Stimulated activated CD8-positive, alpha-beta memory T cell treated with anti-CD3 and anti-CD28 coated beads, Interleukin-7, amount 100 ng/mL, for 48 hours (primary cell): ENCODE measurements around the gene DGCR2.

Source experiments
- DNase-seq, 2 donors: peaks; one replicate each; pipeline ENCODE4 v3.0.0-alpha.2; 2020; ENCODE audit warnings: low read depth in 1 of 2; ENCODE audit errors: extremely low read depth in 1 of 2

The DGCR2 gene

DNA sequence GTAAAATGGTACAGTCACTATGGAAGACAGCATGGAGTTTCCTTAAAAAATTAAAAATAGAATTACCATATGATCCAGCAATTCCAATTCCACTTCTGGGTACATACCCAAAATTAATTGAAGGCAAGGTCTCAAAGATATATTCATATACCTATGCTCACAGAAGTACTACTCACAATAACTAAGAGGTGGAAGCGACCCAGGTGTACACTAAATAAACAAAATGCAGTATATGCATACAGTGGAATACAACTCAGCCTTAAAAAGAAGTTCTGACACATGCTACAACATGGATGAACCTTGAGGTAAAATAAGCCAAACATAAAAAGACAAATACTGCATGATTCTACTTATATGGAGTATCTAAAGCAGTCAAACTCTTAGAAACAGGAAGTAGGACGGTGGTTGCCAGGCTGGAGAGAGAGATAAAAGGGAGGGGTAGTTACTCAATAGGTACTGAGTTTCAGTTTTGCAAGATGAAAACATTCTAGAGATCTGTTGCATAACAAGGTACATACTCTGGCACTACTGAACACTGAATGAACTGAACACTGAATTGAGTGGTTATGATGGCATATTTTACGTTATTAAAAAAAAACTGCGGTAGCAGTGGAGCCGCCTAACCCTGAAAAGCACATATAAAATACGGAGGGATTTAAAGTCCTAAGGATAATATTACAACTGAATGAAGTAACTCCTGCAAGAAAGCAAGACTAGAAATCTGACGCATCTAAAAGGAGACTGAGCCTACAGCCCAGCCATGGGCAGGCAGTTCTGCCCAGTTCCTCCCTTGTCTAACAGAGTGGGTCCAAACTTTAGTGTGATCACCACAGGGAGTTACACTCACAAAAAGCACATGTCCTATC is 12.8 kb downstream of the DGCR2 start:
- DNase-seq, result no peak

- no peak for DNase-seq
Measured at GRCh38 chr22:19108807-19109197, 13.4 kb downstream of the DGCR2 start.

GRCh38 chr22:19107730-19108074 is 14.5 kb downstream of the DGCR2 start:
- DNase-seq, result no peak

DNA sequence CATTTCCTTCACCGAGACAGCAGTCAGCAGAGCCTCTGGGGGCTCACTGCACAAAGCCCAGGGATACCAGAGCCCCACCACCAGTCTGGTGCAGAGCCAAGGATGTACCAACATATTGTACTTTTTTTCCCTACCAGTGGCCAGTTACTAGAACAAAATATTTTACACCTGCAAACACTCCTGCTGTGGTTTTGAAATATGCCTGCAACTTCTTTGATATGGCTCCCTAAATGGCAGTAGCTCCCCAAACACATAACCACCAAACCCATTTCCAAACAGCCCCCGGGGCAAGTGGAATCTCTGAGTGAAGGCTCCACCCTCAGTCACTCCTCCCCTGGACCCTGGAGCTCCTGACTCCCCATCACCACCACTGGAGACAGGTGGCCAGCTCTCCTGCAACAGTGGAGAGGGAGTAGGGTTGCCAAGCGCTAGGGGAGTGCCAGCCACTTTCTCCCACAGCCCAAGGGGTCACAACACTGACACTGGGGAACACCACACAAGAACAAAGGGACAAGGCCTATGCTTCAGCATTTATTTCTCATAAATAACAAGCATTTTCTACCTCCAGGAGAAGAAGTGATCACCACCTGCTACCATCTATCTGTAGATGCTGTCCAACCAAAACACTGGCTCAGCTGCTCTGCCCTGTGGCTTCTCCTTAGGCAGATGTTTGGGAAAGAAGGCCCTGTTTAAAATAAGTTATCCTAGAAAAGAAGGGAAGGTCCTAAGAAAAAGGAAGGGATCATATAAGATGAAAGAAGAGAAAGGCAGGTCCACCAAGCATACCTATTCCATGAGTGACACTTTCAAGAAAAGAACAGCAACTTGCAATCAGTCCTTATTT is 15.1 kb downstream of the DGCR2 start:
- DNase-seq, result no peak

DNA sequence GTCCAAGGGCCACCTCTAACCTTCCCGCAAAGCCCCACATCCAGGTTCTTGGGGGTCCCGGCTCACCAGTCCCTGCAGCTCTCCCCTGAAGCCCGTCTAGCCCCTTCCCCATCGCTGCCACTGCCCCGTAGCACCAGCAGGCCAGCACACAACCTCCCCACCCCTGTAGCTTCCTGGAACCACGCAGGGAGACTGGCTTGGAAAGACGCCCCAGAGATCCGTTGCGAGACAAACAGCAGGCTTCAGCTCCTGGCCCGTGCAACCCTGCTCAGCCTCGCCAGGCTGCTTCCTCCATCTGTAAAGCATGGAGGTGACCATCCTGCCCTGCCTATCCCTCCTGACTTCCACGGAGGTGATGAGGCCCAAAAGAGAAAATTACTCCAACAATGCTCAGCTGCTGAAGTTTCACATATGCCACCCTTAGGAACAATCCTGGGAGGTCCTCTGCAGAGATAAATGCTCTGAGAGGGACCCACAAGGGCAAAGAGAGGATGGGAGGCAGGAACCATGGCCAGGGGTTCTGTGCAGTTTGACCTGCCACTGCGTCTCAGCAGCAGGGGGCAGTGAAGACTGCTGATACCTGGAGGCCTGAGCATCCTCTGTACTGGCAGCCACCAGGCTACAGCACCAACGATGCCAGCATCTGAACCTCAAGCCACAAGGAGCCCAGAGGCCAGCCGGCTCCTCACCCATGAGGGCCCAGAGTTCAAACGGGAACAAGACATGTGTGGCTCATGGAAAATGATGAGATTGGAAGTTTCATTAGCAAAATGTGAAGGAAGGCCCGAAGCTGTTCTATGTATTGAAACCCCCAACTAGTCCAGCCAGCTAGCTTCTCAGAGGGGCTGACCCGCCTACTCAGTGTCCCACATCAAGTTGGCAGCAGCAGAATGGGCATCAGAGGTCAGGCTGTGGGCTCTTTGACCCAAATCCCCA is 16.1 kb downstream of the DGCR2 start:
- no peak for DNase-seq

DNA sequence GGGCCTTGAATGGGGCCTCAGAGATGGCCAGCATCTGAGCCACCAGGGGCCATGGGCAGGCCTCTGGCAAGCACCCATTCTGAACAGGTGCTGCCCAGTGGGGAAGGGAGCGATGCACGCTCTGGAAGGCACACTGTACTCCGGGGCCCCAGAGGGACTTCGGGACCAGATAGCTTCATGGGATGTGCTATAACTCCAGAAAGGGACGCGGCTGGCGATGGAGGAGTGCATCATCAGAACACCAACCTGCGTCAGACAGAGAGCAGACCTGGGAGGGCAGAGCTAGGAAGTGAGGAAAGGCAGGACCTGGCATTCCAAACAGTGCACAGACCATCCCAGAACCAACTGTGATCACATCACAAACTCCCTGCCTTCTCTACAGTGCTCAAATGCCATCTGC is 16.8 kb downstream of the DGCR2 start:
- DNase-seq, result no peak

- DNase-seq, result no peak
Measured at GRCh38 chr22:19103880-19104821, 18.1 kb downstream of the DGCR2 start.

- DNase-seq, result no peak
Measured at GRCh38 chr22:19098157-19098556, 24.1 kb downstream of the DGCR2 start.

DNA sequence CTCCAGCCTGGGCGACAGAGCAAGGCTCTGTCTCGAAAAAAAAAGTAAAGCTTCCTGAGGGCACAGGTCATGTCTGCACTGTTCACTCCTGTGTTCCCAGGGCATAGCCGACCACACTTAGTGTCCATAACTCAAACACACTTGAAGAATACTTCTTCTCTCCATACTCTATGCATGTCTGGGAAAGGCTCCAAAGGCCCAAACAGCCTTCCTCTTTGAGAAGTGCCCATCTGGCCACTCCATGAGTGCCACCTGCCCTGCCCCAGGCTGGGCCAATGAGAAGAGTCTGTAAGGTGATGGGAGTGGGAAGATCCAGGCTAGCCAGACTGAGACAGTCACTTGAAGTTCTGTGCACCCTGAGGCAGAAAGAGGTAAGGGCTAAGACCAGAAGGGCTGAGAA is 24.7 kb downstream of the DGCR2 start:
- DNase-seq, result no peak

DNA sequence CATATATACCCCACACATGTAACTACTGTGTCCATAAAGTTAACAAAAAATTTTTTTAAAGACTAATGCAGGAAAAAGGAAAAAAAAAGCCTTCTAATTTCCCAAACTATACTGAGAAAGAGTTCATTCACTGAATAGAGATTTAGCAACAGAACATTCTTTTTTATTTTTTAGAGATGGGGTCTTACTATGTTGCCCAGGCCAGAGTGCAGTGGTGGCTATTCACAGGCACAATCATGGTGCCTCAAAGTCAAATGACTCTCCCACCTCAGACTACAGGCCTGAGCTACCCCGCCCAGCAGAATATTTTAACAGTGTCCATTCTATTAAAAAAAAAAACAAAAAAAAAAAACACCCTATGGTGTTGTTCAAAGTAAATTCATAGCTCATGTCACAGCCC is 25.7 kb downstream of the DGCR2 start:
- no peak for DNase-seq

DNA sequence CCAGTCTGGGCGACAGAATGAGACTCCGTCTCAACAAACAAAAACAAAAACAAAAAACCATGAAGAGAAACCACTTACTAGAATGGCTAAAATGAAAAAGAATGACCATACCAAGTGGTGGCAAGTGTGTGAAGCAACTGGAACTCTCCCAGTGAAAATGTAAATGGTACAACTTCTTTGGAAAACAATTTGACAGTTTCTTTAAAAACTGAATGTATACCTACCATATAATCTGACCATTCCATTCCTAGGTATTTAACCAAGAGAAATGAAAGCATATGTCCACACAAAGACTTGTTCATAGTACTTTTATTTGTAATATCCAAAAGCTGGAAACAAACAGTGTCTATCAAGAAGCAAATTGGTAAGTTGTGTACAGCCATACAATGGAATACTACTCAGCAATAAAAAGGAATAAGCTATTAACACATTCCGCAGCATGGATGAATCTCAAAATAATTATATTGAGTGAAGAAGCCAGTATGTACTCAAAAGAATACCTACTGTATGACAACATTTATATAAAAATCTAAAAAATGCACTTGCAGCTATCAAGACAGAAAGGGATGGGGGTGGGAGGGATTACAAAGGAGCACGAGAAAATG is 27.7 kb downstream of the DGCR2 start:
- no peak for DNase-seq

DNA sequence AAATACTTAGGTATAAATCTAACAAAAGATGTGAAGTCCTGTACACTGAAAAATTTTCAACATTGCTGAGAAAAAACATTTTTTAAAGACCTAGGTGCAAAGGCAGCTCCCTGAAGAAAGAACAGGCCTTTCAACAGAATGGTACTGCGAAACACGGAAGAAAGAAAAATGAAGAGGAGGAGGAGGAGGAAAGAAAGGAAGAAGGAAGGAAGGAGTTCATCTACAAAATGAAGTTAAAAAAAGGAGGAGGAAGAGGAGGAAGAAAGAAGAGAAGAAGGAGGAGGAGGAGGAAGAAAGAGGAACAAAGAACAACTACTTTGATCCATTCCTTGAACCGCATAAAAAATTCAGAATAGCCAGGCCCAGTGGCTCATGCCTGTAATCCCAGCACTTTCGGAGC is 29.5 kb downstream of the DGCR2 start:
- DNase-seq, result no peak

- no peak for DNase-seq
Measured at GRCh38 chr22:19090586-19091127, 31.6 kb downstream of the DGCR2 start.

GRCh38 chr22:19090183-19090582 is 32.0 kb downstream of the DGCR2 start:
- no peak for DNase-seq

- DNase-seq, result no peak
Measured at GRCh38 chr22:19088866-19089595, 33.2 kb downstream of the DGCR2 start.

- DNase-seq, result no peak
Measured at GRCh38 chr22:19086896-19087295, 35.3 kb downstream of the DGCR2 start.

DNA sequence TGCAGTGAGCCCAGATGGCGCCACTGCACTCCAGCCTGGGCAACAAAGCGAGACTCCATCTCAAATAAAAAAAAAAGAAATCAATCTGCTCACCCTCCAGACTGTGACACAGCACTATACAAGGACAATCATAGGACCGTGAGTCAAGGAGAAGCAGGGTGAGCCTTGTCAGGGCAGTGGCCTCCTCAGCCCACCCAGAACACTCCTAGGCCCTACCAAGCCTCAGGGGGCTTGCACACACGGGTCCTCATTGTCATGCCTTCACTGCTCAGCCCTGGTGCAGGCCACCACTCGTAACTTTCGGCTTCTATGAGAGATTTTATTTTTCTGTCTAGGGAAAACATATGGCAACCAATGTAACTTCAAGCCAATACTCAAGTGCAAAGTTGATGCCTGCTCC is 35.8 kb downstream of the DGCR2 start:
- no peak for DNase-seq

DNA sequence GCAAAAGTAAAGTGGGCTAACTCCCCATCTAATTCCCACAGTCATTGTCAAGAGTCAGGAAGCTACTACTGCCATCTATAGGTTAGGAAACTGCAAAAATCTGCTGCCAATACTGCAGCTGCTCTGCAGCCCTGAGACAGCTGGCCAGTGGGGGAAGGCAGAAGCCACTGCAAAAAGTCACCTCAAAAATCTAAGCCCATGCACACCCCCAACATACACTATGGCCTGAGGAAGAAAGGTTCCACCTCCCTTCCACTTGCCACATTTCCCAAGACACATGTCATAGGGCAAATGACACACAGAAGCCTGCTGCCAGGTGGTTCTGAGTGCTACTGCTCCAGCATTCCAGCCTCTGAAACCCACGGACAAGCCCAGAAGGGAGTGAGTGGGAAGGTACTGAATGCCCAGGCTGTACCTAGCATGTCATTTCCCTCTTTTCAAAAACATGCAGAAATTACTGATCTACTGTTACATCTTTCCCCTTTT is 36.9 kb downstream of the DGCR2 start:
- no peak for DNase-seq
